C1 segment of cervical spinal cord (tissue), 14 donors: ENCODE data around the gene CAMLG.
A peak's percentile ranks its signal among the peaks of the same experiment; 100 is the strongest.
"Not testable (repeated sequence)": the region's sequence is repeated elsewhere in the genome, so short reads cannot be mapped to it uniquely, and the experiment has no call there.

Source experiments
- DNase-seq, 14 donors: peaks; one replicate each; lab custom pipeline; 2025; lab: John Stamatoyannopoulos, UW

The CAMLG gene

GRCh38 chr5:134738133-134738962, at the start of gene CAMLG:
TSS of gene CAMLG (plus strand) at chr5:134738548. CDS start at chr5:134738621, 73 bp downstream.
- DNase-seq: peak; percentile 69 to 96 (median 93)

- DNase-seq: not testable (repeated sequence)
Observed at GRCh38 chr5:134690144-134690543, 48.2 kb upstream of the CAMLG start.

DNA sequence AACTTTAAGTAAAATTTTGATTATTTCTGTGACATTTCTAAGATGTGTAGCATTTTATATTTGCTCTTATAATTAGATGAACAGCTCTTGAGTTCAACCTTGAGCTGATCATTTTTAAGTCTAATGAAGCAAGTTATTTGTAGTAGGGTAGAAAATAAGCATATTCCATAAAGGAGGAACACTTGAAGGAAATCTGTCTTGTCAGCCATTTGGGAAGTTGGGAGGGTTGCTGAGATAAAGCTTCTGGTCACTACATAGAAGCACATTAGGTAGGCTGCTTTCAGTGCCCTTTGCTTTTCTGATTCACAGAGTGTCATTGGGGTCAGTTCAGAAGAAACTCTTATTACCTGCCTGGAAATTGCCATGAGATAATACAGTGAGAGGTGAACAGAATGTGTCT, 45.6 kb upstream of the CAMLG start:
- DNase-seq: no peak

DNA sequence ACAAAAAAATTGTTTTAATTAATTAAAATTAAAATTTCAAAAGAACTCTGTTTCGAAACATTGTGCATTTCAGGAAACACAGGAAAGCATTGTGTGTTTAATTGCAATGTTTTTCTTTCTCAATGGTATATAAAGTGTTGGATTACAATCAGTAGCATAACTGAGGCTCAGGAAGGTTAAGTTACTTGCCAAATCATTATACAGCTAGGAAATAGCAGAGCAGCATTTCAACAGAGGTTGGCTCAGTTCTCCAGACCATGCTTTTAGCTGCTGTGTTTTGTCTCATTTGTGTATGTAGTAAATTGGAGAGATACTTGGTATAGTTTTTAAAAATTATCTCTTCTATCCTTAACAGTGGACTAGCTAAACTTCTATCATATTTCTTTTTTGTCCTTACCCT, 30.0 kb upstream of the CAMLG start:
- no peak for DNase-seq

DNA sequence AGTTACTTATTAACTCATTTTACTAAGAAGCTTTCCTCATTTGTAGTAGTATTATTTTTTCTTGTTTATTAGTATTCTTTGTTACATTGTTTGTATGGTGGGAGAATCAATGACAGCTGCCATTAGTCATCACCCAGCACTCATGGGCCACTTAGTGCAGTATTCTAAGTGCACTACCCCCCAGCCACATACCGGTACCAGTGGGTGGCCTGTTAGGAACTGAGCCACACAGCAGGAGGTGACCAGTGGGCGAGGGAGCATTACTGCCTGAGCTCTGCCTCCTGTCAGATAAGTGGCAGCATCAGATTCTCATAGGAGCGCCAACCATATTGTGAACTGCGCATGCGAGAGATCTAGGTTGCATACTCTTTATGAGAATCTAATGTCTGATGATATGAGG, 24.2 kb upstream of the CAMLG start:
- DNase-seq: no peak

GRCh38 chr5:134714541-134714940, 23.8 kb upstream of the CAMLG start:
- DNase-seq: no peak

DNA sequence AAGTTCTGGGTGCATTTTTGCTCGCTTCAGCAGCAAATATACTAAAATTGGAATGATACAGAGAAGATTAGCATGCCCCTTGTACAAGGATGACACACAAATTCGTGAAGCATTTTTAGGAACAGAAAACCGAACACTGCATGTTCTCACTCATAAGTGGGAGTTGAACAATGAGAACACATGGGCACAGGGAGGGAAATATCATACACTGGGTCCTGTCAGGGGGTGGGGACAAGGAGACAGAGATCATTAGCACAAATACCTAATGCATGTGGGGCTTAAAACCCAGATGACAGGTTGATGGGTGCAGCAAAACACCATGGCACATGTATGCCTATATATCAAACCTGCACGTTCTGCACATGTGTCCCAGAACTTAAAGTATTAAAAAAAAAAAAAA, 22.9 kb upstream of the CAMLG start:
- DNase-seq: not testable (repeated sequence)

DNA sequence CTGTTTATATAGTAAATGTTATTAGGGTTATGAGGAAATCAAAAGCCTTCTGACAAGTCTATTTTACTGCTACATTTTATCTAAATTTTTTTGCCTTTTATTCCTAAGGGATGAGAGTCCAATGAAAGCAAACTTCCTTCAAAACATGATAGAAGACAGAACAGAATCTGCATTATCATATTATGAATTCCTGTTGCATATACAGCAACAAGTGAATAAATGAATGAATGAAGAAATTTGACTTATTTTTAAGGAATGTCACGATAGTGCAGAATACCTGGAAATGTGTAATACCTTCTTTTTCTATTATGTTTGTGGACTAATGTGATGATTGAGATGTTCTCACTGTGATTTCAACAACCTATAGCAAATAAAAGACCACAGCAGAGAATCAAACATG, 13.5 kb upstream of the CAMLG start:
- no peak for DNase-seq

DNA sequence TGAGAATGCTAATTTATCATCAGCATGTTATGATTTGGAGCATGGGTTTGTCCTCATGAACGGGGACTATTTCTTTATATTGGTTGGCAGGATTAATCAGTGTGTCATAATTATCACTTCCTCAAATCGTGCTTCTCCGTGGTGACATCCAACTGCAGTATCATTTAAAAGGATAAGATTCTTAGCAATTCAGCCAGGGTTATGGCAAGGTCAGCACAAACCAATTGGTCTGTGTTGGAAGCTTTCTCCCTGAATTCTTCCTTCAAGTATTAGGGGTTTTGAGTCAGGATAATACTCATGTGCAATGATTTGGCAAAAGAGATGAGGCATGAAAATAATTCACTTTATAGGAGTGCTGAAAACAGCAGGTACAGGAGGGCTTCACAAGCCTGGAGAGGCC, 5.5 kb upstream of the CAMLG start:
- no peak for DNase-seq

- DNase-seq: no peak
Observed at GRCh38 chr5:134735243-134735642, 3.1 kb upstream of the CAMLG start.

DNA sequence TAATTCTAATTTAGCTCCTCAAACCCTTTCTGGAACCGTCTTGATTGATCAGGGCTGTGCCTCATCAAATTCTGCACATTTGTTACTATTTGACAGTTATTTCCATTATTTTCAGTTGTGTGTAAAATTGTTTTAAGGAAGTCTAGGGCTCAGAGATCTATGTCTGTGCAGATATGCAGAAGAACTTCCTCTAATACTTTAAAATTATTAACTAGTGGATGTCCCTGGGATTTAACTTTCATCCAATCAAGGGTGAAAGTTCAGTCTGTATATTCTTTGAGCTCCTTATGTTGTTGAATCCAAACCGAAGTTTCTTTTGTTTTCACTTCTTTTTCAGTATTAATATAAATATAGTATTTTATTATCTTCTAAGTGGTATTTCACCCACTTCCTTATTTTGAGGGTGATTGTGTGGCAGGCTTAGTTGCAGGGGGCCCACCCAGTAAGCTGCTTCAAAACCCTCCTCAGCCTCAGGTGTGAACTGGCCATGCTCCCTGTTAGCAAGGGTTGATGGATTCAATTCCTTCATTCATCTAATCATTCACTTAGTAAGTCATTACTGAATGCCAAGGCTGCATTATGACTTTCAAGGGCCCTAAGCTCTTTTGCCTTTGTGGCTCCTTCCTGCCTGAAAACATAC, 2.1 kb upstream of the CAMLG start:
- no peak for DNase-seq

GRCh38 chr5:134738963-134739661, 764 bp downstream of the CAMLG start:
- DNase-seq: peak in 6 of 14 donors; percentile 8 to 38 (median 31)

DNA sequence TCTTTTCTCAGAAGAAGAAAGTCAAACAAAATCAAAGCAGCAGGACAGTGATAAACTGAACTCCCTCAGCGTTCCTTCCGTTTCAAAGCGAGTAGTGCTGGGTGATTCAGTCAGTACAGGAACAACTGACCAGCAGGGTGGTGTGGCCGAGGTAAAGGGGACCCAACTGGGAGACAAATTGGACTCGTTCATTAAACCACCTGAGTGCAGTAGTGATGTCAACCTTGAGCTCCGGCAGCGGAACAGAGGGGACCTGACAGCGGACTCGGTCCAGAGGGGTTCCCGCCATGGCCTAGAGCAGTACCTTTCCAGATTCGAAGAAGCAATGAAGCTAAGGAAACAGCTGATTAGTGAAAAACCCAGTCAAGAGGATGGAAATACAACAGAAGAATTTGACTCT, 2.7 kb downstream of the CAMLG start:
- no peak for DNase-seq

GRCh38 chr5:134742134-134742533, 3.8 kb downstream of the CAMLG start:
- DNase-seq: no peak

DNA sequence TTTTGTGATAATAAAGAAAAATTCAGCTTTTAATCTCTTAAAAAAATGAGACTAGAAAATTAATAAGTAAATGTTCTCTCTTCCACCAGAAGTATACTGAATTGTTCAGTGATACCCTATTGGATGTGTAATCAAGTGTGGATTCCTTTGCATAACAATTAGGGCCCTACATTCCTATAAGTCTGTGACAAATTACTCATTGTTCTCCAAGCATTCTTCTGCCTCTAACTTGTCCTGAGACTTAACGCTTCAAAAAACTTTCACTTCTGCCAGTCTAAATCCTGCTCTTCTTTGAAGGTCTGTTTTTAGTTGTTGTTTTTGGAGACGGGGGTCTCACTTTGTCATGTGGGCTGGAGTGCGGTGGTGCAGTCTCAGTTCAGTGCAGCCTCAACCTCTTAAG, 11.1 kb downstream of the CAMLG start:
- no peak for DNase-seq

GRCh38 chr5:134758176-134758503, 19.8 kb downstream of the CAMLG start:
- DNase-seq: no peak

DNA sequence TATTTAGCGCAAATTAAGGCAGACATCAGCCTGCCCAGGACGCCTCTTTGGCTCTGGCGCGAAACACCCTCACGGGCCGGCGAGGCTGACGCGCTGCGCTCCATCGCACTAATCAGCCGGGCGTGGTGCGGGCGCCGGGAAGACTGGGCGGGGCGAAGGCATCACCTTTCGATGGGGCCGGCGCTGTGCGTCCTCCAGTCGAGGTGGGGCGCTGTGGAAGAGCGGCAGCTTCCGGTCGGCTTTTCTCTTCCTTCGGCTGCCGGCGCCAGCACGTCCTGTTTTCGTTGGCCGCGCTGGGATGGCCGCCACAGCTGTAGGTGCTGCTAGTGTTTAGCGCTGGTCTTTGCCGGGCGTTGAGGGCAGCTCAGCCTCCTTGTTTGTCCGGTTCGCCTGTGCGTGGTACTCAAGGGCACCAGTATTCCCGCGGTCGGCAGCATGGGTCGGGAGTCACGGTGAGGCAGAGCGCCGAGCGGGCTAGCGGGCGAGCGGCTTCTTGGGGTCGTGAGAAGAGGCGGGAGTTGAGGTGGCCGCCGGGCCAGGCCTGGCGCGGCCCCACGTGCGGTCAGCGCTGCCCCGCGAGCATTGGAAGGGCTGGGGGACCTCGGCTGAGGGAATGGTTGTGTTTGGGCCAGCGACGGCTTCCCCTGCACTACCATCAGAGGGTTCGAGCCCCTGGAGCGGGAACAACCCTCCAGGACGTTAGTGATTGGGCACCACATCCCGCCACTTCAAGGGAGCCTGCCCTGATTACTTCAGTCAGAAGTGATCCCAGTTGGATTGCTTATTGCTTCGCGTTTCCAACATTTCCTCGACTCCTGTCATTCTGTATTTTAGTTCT, 20.4 kb downstream of the CAMLG start, which contains the start of gene DDX46:
Gene DDX46, plus strand, starts transcription at position 276 of the 838 bp plus-strand sequence. Its CDS starts 160 bp downstream, at position 436.
- DNase-seq: peak; percentile 28 to 90 (median 80)

DNA sequence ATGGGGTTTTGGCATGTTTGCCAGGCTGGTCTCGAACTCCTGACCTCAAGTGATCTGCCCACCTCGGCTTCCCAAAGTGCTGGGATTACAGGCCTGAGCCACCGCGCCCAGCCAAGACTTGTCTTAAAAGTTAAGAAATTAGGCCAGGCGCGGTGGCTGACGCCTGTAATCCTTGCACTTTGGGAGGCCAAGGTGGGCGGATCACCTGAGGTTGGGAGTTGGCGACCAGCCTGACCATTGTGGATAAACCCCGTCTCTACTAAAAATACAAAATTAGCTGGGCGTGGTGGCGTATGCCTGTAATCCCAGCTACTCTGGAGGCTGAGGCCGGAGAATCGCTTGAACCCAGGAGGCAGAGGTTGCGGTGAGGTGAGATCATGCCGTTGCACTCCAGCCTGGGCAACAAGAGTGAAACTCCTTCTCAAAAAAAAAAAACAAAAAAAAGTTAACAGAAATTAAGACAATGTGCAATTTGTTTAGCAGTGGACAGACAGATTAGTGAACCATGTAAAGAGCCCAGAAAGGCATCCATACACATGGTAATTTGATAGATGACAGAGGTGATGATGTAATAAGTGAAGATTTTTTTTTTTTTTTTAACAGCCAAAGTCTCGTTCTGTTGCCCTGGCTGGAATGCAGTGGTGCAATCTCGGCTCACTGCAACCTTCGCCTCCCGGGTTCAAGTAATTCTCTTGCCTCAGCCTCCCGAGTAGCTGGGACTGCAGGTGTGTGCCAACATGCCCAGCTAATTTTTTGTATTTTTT, 29.4 kb downstream of the CAMLG start:
- DNase-seq: not testable (repeated sequence)

DNA sequence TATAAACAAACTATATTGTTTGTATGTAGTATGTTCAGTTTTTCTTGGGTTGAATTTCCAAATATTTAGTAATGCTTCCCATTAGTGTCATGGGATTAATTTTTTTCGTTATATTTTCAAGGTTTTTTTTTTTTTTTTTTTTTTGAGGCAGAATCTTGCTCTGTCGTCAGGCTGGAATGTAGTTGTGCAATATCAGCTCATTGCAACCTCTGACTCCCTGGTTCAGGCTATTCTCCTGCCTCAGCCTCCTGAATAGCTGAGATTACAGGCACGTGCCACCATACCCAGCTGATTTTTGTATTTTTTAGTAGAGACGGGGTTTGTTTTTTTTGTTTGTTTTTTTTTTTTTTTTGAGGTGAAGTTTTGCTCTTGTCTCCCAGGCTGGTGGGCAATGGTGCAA, 30.9 kb downstream of the CAMLG start:
- no peak for DNase-seq

DNA sequence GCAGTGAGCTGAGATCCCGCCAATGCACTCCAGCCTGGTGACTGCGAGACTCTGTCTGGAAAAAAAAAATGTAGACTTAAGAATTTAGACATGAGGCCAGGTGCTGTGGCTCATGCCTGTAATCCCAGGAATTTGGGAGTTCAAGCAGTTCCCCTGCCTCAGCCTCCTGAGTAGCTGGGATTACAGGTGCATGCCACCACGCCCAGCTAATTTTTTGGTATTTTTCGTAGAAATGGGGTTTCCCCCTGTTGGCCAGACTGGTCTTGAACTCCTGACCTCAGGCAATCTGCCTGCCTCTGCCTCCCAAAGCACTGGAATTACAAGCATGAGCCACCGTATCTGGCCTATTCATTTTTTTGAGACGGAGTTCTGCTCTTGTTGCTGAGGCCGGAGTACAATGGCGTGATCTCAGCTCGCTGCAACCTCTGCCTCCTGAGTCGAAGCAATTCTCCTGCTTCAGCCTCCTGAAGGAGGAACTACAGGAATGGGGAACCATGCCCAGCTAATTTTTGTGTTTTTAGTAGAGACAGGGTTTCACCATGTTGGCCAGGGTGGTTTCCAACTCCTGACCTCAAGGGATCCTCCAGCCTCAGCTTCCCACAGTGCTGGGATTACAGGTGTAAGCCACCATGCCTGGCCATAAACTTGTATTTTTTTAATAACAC, 34.2 kb downstream of the CAMLG start:
- DNase-seq: no peak
